NCI-H128 (cell line): ENCODE results near the gene SSH3.
"Not testable (repeated sequence)": the region's sequence is repeated elsewhere in the genome, so short reads cannot be mapped to it uniquely, and the experiment has no call there.

Source experiments
- DNase-seq: peaks from one replicate; lab custom pipeline; 2025; ENCODE audit not compliant: unreplicated experiment; lab: John Stamatoyannopoulos, UW

The SSH3 gene

GRCh38 chr11:67310246-67311050, 7.1 kb downstream of the SSH3 start:
- DNase-seq = no peak

- DNase-seq = no peak
These were observed 7.8 kb downstream of the SSH3 start for GRCh38 chr11:67311051-67311555.

GRCh38 chr11:67311556-67312082, 8.3 kb downstream of the SSH3 start:
- DNase-seq = no peak

- no peak for DNase-seq
These were observed 9.1 kb downstream of the SSH3 start for GRCh38 chr11:67312187-67313021.

- no peak for DNase-seq
These were observed 10.0 kb downstream of the SSH3 start for GRCh38 chr11:67313125-67313890.

- DNase-seq = no peak
These were observed 10.9 kb downstream of the SSH3 start for GRCh38 chr11:67314218-67314617.

GRCh38 chr11:67315325-67315909, 12.1 kb downstream of the SSH3 start:
- no peak for DNase-seq

- DNase-seq = no peak
These were observed 13.5 kb downstream of the SSH3 start for GRCh38 chr11:67316882-67317204.

- peak; percentile 99 for DNase-seq
These were observed 14.0 kb downstream of the SSH3 start for GRCh38 chr11:67317205-67317887.

- no peak for DNase-seq
These were observed 14.7 kb downstream of the SSH3 start for GRCh38 chr11:67317888-67318555.

GRCh38 chr11:67318876-67319275, 15.5 kb downstream of the SSH3 start:
- not testable (repeated sequence) for DNase-seq

GRCh38 chr11:67320011-67320410, 16.7 kb downstream of the SSH3 start:
- DNase-seq = no peak

GRCh38 chr11:67320691-67321090, 17.4 kb downstream of the SSH3 start:
- DNase-seq = no peak

GRCh38 chr11:67321313-67321871, 18.1 kb downstream of the SSH3 start:
- DNase-seq = no peak

GRCh38 chr11:67322049-67322448, 18.7 kb downstream of the SSH3 start:
- no peak for DNase-seq

- DNase-seq = no peak
These were observed 20.2 kb downstream of the SSH3 start for GRCh38 chr11:67323526-67323925.

GRCh38 chr11:67332081-67332691, 28.9 kb downstream of the SSH3 start:
- no peak for DNase-seq

GRCh38 chr11:67337257-67337656, 33.9 kb downstream of the SSH3 start:
- DNase-seq = no peak

GRCh38 chr11:67344264-67344663, 40.9 kb downstream of the SSH3 start:
- DNase-seq = no peak
